Epithelial cell of prostate (primary cell): ENCODE results near the gene RANBP3.

ENCODE experiments used
- DNase-seq: peaks from one replicate; pipeline ENCODE4 v3.0.0-alpha.2; 2011; ENCODE audit warnings: low read depth, low spot score
- H3K27ac ChIP-seq: fragments of 450-650 bp; 2 replicates; pipeline ENCODE4 v1.5.1; 2017; ENCODE audit warnings: mild to moderate bottlenecking

Gene RANBP3

GRCh38 chr19:5867201-5868136 lies 110.5 kb downstream of the RANBP3 start:
- no peak overlapping the region for H3K27ac ChIP-seq
- DNase-seq: no peak
